Suprapubic skin (tissue), 4 donors: ENCODE results near the gene IFITM10. TPM values are rescaled to one million over a fixed set of nuclear protein-coding genes. Genes with fewer than 3 reads are reported as not detected.

ENCODE experiments used
- DNase-seq, 2 donors: peaks; one replicate each; pipeline ENCODE4 v3.0.0-alpha.2; 2019; ENCODE audit warnings: low spot score in 2 of 2
- H3K27ac ChIP-seq: fragments of 200-600 bp; sonication (generic); one replicate; pipeline ENCODE4 v1.5.1; 2019
- H3K27me3 ChIP-seq: fragments of 200-600 bp; sonication (generic); one replicate; pipeline ENCODE4 v1.5.1; 2019
- H3K36me3 ChIP-seq: fragments of 200-600 bp; sonication (generic); one replicate; pipeline ENCODE4 v1.5.1; 2019
- H3K4me1 ChIP-seq: fragments of 200-600 bp; sonication (generic); one replicate; pipeline ENCODE4 v1.5.1; 2019
- H3K4me3 ChIP-seq: fragments of 200-600 bp; sonication (generic); one replicate; pipeline ENCODE4 v1.5.1; 2019; ENCODE audit warnings: mild to moderate bottlenecking
- H3K9me3 ChIP-seq: fragments of 200-600 bp; sonication (generic); one replicate; pipeline ENCODE4 v1.5.1; 2019
- EP300 ChIP-seq: sonication (generic); formaldehyde crosslinking; IDR thresholded peaks from one replicate; pipeline ENCODE4 v1.6.1; 2017; ENCODE audit warnings: antibody characterized with exemption
- POLR2A ChIP-seq, 2 donors: fragments of 450-650 bp; IDR thresholded peaks; one replicate each; pipeline ENCODE4 v1.6.1; 2017; ENCODE audit warnings: antibody characterized with exemption in 2 of 2, mild to moderate bottlenecking in 2 of 2, moderate library complexity in 2 of 2
- POLR2AphosphoS5 ChIP-seq, 3 donors: sonication (generic); formaldehyde crosslinking; IDR thresholded peaks; one replicate each; pipeline ENCODE4 v1.6.1; 2017; ENCODE audit warnings: antibody characterized with exemption in 3 of 3
- WGBS: methylation state at CpG from one replicate; pipeline ENCODE4 v1.1.5; 2018; 5-methylcytosine and 5-hydroxymethylcytosine counted together
- total RNA-seq, 4 donors: library from RNA; depleted of rRNA; stranded (reverse); fragments of >200 nt; gene quantifications; one replicate each; pipeline ENCODE4 v1.1.0, GENCODE V29; 2016
- TF ChIP-seq, protein P1 (sequence below), 2 donors: fragments of 200-600 bp in 1 of 2; fragments of 450-650 bp in 1 of 2; sonication (generic) in 1 of 2; IDR thresholded peaks; one replicate each; pipeline ENCODE4 v1.5.1; 2016 to 2019; ENCODE audit warnings: antibody characterized with exemption in 2 of 2, mild to moderate bottlenecking in 1 of 2, moderate library complexity in 1 of 2

The IFITM10 gene
- total RNA-seq, 4 donors from 2014 or later = 2.6 to 7.6 (median 6.9) TPM

DNA sequence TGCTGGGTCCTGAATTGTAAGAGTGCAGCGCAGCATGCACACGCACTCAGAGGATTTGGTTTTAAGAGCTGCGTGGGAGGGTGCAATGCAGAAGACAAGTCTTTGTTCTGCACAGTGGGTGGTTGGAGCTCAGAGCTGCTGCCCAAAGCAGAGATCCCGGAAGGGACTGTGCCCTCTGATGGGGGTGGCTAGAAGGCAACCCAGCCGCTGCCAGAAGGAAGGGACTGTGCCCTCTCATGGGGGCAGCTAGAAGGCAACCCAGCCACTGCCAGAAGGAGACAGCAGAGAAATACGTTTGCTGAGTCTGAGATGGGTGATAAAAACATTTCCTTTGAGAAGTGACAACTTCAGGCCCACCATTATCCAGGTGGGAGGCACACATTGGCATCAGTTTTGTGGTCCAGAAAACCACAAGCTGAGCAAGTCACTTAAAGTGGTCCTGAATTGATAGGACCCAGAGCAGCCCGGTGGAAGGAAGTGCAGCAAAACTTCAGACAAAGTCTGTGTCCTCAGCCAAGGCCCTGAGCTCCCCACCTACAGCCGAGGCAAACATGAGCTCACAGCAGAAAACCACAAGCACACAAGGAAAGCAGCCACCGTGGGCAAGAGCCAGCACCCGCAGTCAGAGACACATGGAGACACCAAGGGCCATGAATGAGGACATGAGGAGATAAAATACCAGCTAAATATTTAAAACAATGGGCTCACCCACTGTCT lies 49.1 kb downstream of the IFITM10 start:
- TF ChIP-seq EP300 = no peak
- no peak for TF ChIP-seq POLR2AphosphoS5 (IDR thresholded peaks at IDR 0.05)
- TF ChIP-seq POLR2A (IDR thresholded peaks at IDR 0.05) = no peak
- TF ChIP-seq, protein P1, sequence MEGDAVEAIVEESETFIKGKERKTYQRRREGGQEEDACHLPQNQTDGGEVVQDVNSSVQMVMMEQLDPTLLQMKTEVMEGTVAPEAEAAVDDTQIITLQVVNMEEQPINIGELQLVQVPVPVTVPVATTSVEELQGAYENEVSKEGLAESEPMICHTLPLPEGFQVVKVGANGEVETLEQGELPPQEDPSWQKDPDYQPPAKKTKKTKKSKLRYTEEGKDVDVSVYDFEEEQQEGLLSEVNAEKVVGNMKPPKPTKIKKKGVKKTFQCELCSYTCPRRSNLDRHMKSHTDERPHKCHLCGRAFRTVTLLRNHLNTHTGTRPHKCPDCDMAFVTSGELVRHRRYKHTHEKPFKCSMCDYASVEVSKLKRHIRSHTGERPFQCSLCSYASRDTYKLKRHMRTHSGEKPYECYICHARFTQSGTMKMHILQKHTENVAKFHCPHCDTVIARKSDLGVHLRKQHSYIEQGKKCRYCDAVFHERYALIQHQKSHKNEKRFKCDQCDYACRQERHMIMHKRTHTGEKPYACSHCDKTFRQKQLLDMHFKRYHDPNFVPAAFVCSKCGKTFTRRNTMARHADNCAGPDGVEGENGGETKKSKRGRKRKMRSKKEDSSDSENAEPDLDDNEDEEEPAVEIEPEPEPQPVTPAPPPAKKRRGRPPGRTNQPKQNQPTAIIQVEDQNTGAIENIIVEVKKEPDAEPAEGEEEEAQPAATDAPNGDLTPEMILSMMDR (IDR thresholded peaks at IDR 0.05) = no peak

DNA sequence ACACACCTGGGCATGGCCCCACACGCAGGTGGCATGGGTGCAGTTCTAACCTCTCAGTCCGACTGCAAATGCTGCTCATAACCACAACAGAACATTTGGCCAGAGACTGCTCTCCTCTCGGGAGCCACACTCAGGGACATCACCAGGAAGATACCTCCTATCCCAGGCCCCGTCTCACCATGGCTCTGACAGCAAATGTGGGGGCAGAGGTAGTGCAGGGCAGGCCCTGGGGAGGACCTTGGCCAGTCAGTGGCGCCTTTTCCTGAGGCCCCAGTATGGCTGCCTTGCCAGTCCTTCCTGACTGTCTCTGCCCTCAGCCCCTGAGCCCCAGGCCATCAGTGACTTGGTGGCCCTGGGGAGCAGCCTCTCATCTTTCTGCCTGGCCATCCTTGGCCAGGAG lies 50.6 kb downstream of the IFITM10 start:
- no peak for DNase-seq
- Histone ChIP-seq H3K27me3 (no peaks in the 10 kb centered on the region), H3K4me3 (no peak overlapping the region), H3K4me1 (peaks cover 6% of the 10 kb centered on the region), H3K27ac (no peak overlapping the region), H3K9me3 (peaks cover 3% of the 10 kb centered on the region), H3K36me3 (no peaks in the 10 kb centered on the region)
- WGBS = no CpG with 5 or more reads among the region's 5 CpGs
- TF ChIP-seq, protein P1 (IDR thresholded peaks at IDR 0.05) = no peak
- TF ChIP-seq POLR2AphosphoS5 (IDR thresholded peaks at IDR 0.05) (no peak), POLR2A (IDR thresholded peaks at IDR 0.05) (no peak), EP300 (no peak)

More for the DNA sequence above, 49.1 kb downstream of the IFITM10 start:
- 67% methylated on average over 10 of the region's 10 CpGs for WGBS
- H3K27ac ChIP-seq = no peak overlapping the region
- peaks cover 15% of the 10 kb centered on the region for H3K4me1 ChIP-seq
- peak in 1 of 2 donors; percentile 43 for DNase-seq
- H3K9me3 ChIP-seq = peaks cover 3% of the 10 kb centered on the region
- no peak overlapping the region for H3K4me3 ChIP-seq
- H3K27me3 ChIP-seq = no peaks in the 10 kb centered on the region
- no peaks in the 10 kb centered on the region for H3K36me3 ChIP-seq

DNA sequence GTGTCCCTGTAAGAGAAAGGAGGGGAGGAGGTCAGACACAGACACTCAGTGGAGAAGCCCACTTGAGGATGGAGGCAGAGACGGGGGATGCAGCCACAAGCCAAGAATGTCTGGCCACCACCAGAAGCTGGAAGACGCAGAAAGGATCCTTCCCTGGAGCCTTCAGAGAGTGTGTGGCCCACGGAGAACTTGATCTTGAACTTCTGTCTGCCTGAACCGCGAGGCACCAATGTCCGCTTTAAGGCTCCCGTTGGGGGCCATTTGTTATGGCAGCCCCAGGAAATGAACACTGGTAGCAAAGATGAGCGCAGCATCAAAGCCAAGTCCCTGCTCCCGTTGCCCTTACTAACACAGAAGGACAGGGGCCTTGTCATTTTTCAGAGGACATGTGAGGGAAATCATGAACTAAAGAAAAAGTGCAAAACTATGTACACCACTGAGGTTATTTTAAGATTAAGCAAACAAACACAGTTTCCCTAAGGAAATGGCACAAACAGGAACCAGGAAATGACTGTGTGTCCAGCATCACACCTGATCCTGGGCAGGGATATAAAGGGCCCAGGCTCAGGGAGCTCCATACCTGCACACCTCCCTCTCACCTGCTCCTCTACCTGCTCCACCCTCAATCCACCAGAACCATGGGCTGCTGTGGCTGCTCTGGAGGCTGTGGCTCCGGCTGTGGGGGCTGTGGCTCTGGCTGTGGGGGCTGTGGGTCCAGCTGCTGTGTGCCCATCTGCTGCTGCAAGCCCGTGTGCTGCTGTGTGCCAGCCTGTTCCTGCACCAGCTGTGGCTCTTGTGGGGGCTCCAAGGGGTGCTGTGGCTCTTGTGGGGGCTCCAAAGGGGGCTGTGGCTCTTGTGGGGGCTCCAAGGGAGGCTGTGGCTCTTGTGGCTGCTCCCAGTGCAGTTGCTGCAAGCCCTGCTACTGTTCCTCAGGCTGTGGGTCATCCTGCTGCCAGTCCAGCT lies 53.5 kb downstream of the IFITM10 start, which contains the start of gene KRTAP5-6:
Gene KRTAP5-6 (plus strand): TSS at position 588 of the 963 bp plus-strand sequence. CDS start 51 bp downstream, at position 639.
- Histone ChIP-seq H3K27me3 (no peaks in the 10 kb centered on the region), H3K4me3 (no peak within 1 kb of the TSS), H3K9me3 (peaks cover 3% of the 10 kb centered on the region), H3K4me1 (peaks cover 19% of the 10 kb centered on the region), H3K27ac (no peak within 1 kb of the TSS), H3K36me3 (no peaks in the 10 kb centered on the region)
- peak in 1 of 2 donors; percentile 55 for DNase-seq
- WGBS = 91% methylated on average over 9 of the region's 11 CpGs
- no peak for TF ChIP-seq POLR2AphosphoS5 (IDR thresholded peaks at IDR 0.05)
- TF ChIP-seq, protein P1 (IDR thresholded peaks at IDR 0.05) = no peak
- no peak for TF ChIP-seq POLR2A (IDR thresholded peaks at IDR 0.05)
- no peak for TF ChIP-seq EP300

DNA sequence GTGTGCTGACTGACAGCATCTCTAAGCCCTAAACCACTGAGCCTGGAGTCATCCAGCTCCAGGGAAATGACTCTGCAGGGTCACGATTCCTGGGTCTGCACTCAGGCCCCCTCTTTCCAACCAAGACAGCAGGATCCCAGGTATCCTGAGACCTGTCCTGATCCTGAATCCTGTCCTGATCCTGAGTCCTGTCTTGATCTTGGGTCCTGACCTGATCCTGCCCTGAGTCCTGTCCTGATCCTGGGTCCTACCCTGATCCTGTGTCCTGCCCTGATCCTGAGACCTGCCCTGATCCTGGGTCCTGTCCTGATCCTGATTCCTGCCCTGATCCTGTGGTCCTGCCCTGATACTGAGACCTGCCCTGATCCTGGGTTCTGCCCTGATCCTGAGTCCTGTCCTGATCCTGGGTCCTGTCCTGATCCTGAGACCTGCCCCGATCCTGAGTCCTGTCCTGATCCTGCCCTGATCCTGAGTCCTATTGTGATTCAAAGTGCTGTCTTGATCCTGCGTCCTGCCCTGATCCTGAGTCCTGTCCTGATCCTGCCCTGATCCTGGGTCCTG lies 54.8 kb downstream of the IFITM10 start:
- H3K9me3 ChIP-seq = no peaks in the 10 kb centered on the region
- DNase-seq = peak in 1 of 2 donors; percentile 50
- no peak for TF ChIP-seq POLR2A (IDR thresholded peaks at IDR 0.05)
- TF ChIP-seq, protein P1 (IDR thresholded peaks at IDR 0.05) = no peak
- TF ChIP-seq POLR2AphosphoS5 (IDR thresholded peaks at IDR 0.05) = no peak
- no peak for TF ChIP-seq EP300
- peaks cover 3% of the 10 kb centered on the region for H3K27me3 ChIP-seq
- no peaks in the 10 kb centered on the region for H3K36me3 ChIP-seq
- no peak overlapping the region for H3K4me3 ChIP-seq
- peaks cover 19% of the 10 kb centered on the region for H3K4me1 ChIP-seq
- 91% methylated on average over 3 of the region's 3 CpGs for WGBS
- no peak overlapping the region for H3K27ac ChIP-seq
